ENCODE measurements around the gene TRAF7. TPM values are rescaled to one million over a fixed set of nuclear protein-coding genes. Genes with fewer than 3 reads are reported as not detected.

The TRAF7 gene
- total RNA-seq, 1 donor from 2014 or later = 63.9 TPM

- DNase-seq (ENCODE audit: low read depth in 2 of 2) = no peak
Measured at GRCh38 chr16:2163211-2163881, 7.8 kb downstream of the TRAF7 start.

GRCh38 chr16:2165861-2166260, 10.3 kb downstream of the TRAF7 start:
- no peak for DNase-seq (ENCODE audit: low read depth in 2 of 2)

DNA sequence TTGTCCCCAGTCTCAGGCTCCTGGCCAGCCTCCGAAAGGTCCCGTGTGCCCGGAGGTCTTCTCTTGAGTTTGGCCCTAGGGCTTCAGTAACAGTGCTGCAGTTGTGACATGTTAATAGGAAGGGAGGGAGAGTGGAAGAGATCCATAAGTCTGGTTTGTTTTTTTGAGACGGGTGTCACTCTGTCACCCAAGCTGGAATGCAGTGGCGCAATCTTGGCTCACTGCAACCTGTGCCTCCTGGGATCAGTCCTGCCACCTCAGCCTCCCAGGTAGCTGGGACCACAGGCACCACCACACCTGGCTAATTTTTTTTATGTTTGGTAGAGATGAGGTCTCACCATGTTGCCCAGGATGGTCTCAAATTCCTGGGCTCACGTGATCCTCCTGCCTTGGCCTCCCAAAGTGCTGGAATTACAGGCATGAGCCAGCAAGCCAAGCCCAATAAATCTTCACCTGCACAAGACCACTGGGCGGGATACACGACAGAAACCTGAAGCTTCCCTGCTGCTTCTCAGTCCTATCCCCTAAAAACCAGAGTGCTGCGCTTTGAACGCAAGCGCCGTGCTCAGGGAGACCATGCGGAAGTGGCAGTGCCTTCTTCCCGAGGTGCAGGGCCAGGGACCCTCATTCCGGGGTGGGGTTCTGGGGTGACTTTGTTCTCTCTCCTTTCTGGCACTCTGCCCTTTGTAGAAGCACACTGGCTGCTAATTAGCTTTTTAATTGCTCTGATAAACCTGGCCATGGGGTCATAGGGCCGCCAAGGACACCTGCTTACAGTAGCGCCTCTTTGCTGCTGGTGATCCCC, 10.9 kb downstream of the TRAF7 start:
- DNase-seq (ENCODE audit: low read depth in 2 of 2) = no peak

- no peak for DNase-seq (ENCODE audit: low read depth in 2 of 2)
Measured at GRCh38 chr16:2167068-2167638, 11.6 kb downstream of the TRAF7 start.

- DNase-seq (ENCODE audit: low read depth in 2 of 2) = peak; percentile 88 to 96
Measured at GRCh38 chr16:2170080-2170479, 14.5 kb downstream of the TRAF7 start.

DNA sequence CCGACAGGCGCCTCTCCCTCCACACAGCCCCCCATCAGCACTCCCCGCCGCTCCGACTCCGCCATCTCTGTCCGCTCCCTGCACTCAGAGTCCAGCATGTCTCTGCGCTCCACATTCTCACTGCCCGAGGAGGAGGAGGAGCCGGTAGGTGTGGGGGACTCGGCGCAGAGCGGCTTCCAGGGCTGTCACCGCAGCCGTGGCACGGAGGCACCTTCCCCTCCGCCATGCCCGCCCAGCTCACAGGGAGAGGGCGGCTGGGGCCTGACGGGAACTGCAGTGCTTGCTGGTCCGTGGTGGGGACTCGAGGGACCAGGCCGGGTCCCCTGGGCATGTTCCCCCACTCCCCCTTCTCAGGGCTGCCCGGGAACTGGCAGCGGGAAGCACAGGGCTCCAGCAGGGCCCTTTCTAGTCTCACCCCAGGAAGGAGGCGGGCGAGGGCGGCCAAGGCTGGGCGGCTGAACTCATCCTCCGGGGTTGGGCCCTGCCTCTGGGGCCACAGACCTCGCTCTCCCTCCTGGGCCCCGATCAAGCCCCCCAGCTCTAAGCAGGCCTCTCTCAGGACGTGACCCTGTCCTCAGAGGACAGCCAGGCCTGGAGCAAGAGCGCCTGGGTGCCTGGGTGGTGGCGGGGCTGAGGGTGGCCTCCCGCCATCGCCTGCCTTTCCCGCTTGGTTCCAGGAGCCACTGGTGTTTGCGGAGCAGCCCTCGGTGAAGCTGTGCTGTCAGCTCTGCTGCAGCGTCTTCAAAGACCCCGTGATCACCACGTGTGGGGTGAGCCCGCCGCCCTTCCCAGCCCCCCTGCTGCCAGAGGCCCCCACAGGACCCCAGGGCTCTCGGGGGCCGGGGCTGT, 15.2 kb downstream of the TRAF7 start:
- peak; percentile 55 to 61 for DNase-seq (ENCODE audit: low read depth in 2 of 2)

DNA sequence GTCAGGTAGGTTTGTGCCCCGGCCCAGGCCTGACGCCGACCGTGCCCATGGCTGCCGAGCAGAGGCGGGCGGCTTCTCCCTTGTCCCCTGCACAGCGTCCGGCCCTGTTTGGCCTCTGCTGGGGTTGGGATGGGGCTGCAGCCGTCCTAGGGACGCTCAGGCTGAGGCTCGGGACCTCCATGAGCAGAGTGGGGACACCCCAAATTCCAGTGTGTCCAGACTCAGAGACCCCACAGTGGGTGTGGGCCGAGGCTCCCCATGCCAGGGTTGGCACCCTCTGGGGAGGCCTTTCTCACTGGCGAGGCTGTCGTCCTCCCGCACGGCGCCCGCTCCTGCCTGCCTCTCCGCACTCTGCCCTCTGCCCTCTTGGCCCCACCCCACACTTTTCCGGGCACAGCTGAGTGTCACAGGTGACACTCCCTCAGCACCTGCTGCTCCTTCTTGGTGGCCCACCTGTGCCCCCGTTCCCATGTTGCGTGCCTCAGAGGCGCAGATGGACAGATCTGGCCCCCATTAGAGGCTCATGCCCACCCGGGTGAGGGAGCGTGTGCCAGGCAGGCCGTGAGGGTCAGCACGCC, 16.1 kb downstream of the TRAF7 start:
- DNase-seq (ENCODE audit: low read depth in 2 of 2) = no peak

DNA sequence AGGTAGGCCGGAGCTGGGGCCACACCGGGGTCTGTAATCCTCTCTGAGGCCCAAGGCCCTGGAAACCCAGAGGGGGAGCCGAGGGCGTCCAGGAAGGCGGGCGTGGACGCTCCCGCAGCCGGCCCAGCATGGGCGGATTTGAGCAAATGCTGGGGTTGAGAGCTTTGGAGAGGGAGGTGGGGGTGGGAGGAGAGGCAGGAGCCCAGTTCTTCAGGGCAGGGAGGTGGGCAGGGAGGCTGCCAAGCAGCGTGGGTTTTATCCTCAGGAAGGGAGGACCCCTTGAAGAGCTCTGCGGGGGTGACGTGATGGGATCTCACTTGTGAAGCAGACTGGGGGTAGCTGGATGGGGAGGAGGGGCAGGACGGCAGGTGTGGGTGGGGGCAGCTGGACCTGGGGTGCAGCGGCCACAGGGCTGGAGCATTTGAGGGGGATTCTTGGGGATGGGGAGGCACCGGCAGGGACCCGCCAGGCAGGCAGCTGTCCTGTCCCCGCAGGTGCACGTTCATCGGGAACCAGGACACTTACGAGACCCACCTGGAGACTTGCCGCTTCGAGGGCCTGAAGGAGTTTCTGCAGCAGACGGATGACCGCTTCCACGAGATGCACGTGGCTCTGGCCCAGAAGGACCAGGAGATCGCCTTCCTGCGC, 17.2 kb downstream of the TRAF7 start:
- DNase-seq (ENCODE audit: low read depth in 2 of 2) = no peak

- DNase-seq (ENCODE audit: low read depth in 2 of 2) = no peak
Measured at GRCh38 chr16:2173366-2173765, 17.8 kb downstream of the TRAF7 start.

GRCh38 chr16:2173916-2174315, 18.3 kb downstream of the TRAF7 start:
- no peak for DNase-seq (ENCODE audit: low read depth in 2 of 2)

GRCh38 chr16:2174396-2175131, 19.0 kb downstream of the TRAF7 start:
- DNase-seq (ENCODE audit: low read depth in 2 of 2) = no peak

DNA sequence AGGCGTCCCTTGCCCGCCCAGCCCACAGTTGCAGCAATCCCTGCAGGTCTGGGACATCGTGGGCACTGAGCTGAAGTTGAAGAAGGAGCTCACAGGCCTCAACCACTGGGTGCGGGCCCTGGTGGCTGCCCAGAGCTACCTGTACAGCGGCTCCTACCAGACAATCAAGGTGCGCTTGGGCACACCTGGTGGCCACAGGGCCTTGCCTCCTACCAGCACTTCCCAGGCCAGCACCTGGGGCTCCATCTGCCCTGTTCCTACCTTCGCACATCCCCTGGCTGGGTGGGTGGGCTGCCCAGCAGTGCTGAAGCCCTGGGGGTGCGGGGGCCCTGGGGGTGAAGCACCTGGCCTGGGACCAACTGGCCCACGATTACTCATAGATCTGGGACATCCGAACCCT, 19.9 kb downstream of the TRAF7 start:
- no peak for DNase-seq (ENCODE audit: low read depth in 2 of 2)

- no peak for DNase-seq (ENCODE audit: low read depth in 2 of 2)
Measured at GRCh38 chr16:2176047-2176446, 20.5 kb downstream of the TRAF7 start.

- DNase-seq (ENCODE audit: low read depth in 2 of 2) = no peak
Measured at GRCh38 chr16:2177101-2177500, 21.5 kb downstream of the TRAF7 start.

- DNase-seq (ENCODE audit: low read depth in 2 of 2) = no peak
Measured at GRCh38 chr16:2177561-2177960, 22.0 kb downstream of the TRAF7 start.

- peak; percentile 46 to 82 for DNase-seq (ENCODE audit: low read depth in 2 of 2)
Measured at GRCh38 chr16:2178321-2179106, 22.9 kb downstream of the TRAF7 start.

- DNase-seq (ENCODE audit: low read depth in 2 of 2) = no peak
Measured at GRCh38 chr16:2179107-2179501, 23.5 kb downstream of the TRAF7 start.

DNA sequence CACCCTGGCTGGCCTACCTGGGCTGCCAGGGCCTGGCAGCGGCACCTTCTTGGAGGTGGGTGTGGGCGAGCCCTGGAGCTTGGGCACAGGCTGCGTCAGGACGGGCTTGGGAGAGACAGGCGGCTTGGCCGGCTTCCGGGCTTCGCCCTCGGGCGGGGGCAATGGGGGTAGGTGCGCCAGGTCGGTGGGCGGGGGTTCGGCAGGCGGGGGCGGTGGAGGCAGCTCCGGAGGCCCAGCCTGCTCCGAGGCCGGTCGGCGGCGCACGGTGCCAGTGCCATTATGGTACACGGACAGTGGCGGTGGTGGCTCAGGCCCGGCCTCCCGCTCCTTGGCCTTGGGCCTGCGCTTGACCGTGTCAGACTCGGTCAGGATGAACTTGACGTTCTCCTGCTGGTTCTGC, 24.0 kb downstream of the TRAF7 start:
- DNase-seq (ENCODE audit: low read depth in 2 of 2) = no peak

- no peak for DNase-seq (ENCODE audit: low read depth in 2 of 2)
Measured at GRCh38 chr16:2180461-2180860, 24.9 kb downstream of the TRAF7 start.

Measured in lung microvascular endothelial cell (primary cell).